GM12875 (cell line): ENCODE results near the gene PRM2.
"Not testable (repeated sequence)": the region's sequence is repeated elsewhere in the genome, so short reads cannot be mapped to it uniquely, and the experiment has no call there.

ENCODE experiments used
- H3K4me3 ChIP-seq: one replicate; pipeline ENCODE4 v1.5.1; 2011; ENCODE audit warnings: low read depth, low read length, control low read depth
- TF ChIP-seq, protein P1 (sequence below): IDR thresholded peaks from 2 replicates; pipeline ENCODE4 v1.5.1; 2011; ENCODE audit warnings: low read depth, mild to moderate bottlenecking, control low read depth, inconsistent platforms, low read length, moderate library complexity, borderline replicate concordance; ENCODE audit not compliant: insufficient read depth

Gene PRM2

DNA sequence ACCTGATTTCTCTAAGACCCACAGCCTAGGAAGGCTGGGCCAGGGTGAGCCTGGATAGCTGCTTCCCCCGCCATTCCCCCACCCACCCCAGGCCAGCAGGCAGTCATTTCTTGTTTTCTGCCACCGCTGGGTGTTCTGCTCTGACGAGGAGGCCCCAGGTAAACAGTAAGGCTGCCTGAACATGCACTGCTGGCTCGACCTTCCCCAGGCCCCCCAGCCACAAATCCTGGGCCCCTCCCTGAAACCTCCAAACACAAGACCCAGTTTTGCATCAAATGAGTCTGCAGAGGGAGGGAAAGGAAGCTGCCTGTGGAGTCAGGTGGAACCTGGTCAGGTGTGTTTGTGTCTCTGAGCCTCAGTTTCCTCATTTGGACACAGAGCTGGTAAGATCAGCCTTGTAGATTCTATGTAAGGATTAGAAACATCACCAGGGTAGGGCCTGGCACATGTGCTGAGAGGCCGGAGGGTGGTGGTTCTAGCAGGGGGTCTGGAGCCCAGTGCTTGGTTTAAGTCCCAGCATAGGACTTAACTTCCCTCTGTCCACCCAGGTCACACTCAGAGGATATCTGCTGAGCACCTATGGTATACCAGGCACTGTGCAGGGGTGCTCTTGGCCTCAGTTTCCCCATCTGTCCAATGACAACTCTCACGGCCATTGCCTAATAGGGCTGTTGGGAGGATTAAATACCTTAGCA, 23.7 kb upstream of the PRM2 start:
- H3K4me3 ChIP-seq, result no peak overlapping the region
- TF ChIP-seq, protein P1, sequence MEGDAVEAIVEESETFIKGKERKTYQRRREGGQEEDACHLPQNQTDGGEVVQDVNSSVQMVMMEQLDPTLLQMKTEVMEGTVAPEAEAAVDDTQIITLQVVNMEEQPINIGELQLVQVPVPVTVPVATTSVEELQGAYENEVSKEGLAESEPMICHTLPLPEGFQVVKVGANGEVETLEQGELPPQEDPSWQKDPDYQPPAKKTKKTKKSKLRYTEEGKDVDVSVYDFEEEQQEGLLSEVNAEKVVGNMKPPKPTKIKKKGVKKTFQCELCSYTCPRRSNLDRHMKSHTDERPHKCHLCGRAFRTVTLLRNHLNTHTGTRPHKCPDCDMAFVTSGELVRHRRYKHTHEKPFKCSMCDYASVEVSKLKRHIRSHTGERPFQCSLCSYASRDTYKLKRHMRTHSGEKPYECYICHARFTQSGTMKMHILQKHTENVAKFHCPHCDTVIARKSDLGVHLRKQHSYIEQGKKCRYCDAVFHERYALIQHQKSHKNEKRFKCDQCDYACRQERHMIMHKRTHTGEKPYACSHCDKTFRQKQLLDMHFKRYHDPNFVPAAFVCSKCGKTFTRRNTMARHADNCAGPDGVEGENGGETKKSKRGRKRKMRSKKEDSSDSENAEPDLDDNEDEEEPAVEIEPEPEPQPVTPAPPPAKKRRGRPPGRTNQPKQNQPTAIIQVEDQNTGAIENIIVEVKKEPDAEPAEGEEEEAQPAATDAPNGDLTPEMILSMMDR, result no peak

DNA sequence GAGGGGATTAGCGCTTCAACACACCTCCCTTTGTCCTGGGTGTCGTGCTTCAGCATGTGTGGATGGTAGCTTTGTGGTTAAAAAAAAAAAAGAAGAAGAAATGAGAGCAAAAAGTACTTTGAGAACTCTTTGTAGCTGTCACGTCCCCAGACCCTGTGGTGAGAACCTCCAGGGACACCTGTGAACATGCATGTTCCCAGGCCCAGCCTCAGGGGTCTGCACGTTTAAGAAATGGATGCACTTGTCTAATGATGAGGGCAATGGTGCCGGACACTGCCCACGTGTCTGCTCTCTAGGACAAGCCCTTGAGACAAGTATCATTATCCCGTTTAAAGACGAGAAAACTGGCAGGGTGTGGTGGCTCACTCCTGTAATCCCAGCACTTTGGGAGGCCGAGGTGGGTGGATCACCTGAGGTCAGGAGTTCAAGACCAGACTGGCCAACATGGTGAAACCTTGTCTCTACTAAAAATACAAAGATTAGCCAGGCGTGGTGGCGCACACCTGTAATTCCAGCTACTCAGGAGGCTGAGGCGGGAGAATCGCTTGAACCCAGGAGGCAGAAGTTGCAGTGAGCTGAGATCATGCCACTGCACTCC, 22.8 kb upstream of the PRM2 start:
- not testable (repeated sequence) for H3K4me3 ChIP-seq

DNA sequence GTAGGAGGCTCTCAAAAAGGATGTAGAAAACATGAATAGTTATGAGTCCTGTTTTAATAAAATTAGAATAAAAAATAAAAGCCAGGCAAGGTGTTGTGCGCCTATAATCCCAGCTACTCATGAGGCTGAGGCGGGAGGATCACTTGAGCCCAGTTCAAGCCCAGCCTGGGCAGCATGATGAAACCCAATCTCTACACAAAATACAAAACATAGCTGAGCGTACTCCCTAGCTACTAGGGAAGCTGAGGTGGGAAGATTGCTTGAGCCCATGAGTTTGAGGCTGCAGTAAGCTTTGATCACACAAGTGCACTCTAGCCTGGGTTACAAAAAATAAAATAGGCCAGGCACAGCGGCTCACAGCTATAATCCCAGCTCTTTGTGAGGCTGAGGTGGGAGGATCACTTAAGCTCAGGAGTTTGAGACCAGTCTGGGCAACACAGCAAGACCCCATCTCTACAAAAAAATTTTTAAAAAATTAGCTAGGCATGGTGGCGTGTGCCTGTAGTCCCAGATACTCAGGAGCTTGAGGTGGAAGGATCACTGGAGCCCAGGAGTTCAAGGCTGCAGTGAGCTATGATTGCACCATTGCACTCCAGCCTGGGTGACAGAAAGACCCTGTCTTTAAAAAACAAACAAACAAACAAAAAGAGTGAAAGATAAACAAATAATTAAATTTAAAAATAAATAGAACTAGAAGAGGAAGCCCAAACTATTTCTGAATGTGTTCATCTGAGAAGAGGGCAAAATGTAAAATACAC, 22.0 kb upstream of the PRM2 start:
- TF ChIP-seq, protein P1, result no peak

DNA sequence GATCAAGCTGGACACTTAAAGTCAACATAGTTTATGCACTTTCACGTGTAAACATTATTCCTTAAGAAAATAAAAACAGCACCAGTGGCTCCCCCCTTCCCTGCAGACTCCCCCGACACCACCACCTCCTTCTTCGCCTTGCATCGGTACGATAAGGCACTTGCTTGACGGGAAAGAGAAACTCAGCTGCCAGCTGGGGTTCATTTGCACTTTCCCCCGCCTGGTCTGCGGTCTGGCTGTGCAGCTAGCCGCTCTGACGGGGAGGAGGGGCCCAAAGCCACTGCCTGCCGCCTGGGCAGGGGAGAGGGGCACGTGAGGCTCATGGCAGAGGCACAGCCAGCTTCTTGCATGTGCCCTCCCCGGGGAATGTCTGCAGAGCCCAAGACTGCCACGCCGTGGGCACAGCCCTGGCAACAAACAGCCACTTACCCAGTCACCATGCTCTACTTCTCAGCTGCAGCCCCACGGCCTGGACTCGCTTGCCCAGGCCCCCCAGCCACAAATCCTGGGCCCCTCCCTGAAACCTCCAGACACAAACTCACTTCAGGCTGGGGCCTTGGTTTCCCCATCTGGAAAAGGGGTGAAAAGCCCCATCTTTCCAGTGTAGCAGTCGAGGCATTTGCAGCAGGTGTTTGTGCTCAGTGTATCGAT, 21.3 kb upstream of the PRM2 start:
- TF ChIP-seq, protein P1, result no peak
- H3K4me3 ChIP-seq, result no peak overlapping the region

More for the DNA sequence above, 22.0 kb upstream of the PRM2 start:
- H3K4me3 ChIP-seq, result no peak overlapping the region

DNA sequence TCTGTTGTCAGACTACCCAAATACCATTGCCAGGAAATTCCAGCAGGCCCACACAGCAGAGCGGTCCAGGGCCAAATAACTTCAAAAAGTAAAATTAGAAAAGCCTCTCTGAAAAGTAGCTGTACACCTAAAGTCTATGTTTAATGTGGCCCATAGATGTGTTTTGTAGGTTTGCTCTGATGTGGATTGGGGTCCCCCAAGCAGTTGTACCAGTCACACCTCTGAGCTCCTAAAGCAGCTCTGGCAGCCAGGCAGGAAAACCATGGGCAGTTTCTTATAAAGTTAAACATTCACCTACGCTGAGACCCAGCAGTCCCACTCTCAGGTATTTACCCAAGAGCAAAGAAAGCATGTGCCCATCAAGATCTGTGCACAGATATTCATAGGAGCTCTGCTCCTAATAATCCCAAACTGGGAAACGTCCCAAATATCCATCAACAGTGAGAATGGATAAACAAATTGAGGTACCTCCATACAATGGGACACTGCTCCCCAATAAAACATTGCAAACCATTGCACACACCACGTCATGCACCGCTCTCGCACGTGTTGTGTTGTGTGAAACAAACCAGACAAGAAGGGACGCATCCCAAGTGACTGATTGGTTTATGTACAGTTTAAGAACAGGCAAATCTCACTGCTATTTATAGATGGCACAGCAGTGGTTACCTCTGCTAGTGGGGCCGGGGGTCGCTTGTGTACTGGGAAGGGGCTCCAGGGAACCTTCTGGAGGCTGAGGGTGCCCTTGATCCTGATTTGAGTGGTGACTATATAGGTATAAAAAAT, 20.6 kb upstream of the PRM2 start:
- TF ChIP-seq, protein P1, result no peak
- no peak overlapping the region for H3K4me3 ChIP-seq

DNA sequence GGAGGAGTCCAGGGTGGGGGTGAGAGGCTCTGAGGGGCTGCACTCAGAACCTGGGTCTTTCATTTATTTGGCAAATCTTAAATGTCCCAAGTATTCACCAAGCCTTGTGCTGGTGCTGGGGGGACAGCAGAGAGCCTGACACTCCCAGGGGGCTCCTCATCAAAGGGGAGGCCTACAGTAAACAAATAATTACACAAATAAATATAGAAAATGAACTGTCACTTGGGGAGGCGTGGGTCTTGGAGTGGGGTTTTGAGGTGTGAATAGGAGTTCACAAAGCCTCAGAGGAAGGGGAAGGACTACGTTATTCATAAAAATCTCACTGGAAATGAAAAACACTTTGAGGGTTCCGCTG, 20.0 kb upstream of the PRM2 start:
- H3K4me3 ChIP-seq, result no peak overlapping the region
- TF ChIP-seq, protein P1, result no peak

DNA sequence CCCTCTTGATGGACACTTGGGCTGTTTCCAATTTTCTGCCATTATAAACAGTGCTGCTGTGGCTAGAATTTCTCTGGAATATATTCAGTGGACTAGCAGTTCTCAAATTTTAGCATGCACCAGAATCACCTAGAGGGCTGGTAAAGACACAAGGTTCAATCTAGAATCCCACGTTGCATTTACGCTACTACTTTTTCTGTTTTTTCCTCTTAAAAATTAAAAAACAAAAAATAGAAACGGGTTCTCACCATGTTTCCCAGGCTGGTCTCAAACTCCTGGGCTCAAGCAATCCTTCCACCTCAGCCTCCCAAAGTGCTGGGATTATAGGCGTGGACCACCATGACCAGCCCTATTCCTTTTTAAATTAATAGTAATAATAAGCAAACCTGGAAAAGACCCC, 19.4 kb upstream of the PRM2 start:
- H3K4me3 ChIP-seq, result no peak overlapping the region
- TF ChIP-seq, protein P1, result no peak
